Lower leg skin (tissue), 3 donors: ENCODE data around the gene ABHD17A.

Experiments
- POLR2A ChIP-seq, 2 donors: fragments of 450-650 bp; IDR thresholded peaks; one replicate each; pipeline ENCODE4 v1.6.1; 2016 to 2017; ENCODE audit warnings: antibody characterized with exemption in 2 of 2, mild to moderate bottlenecking in 1 of 2, moderate library complexity in 1 of 2
- TF ChIP-seq, protein P1 (sequence below), 3 donors: fragments of 450-650 bp; IDR thresholded peaks; one replicate each; pipeline ENCODE4 v1.5.1; 2016; ENCODE audit warnings: antibody characterized with exemption in 3 of 3, mild to moderate bottlenecking in 3 of 3, moderate library complexity in 2 of 3

DNA sequence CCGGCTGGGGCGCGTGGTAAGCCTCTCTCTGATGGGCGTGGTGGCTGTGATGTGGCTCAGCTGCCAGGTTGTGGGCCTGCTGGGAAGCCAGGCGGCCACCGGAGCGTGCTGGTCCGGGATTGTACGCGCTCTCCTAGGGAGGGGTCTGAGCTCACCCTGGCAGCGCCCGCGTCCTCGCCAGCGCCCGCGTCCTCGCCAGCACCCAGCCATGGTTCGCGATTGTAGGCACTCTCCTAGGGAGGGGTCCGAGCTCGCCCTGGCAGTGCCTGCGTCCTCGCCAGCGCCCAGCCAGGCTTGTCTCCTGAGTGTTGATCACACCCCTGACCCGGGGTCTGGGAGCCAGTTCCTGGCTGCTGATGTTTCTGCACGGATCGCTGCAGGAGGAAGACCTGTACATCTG lies 33.7 kb upstream of the ABHD17A start:
- TF ChIP-seq POLR2A (IDR thresholded peaks at IDR 0.05), result no peak
- TF ChIP-seq, protein P1, sequence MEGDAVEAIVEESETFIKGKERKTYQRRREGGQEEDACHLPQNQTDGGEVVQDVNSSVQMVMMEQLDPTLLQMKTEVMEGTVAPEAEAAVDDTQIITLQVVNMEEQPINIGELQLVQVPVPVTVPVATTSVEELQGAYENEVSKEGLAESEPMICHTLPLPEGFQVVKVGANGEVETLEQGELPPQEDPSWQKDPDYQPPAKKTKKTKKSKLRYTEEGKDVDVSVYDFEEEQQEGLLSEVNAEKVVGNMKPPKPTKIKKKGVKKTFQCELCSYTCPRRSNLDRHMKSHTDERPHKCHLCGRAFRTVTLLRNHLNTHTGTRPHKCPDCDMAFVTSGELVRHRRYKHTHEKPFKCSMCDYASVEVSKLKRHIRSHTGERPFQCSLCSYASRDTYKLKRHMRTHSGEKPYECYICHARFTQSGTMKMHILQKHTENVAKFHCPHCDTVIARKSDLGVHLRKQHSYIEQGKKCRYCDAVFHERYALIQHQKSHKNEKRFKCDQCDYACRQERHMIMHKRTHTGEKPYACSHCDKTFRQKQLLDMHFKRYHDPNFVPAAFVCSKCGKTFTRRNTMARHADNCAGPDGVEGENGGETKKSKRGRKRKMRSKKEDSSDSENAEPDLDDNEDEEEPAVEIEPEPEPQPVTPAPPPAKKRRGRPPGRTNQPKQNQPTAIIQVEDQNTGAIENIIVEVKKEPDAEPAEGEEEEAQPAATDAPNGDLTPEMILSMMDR (IDR thresholded peaks at IDR 0.05), result no peak
